Natural killer cell (primary cell): ENCODE measurements around the gene RRP8. TPM values are rescaled to one million over a fixed set of nuclear protein-coding genes. Genes with fewer than 3 reads are reported as not detected.

Experiments used
- ATAC-seq, 3 donors: fragments of 150-1000 bp in 2 of 3; fragments of 200-7000 bp in 1 of 3; cut with Tn5 transposase; 1 replicate in 1 of 3; 2 replicates in 2 of 3; pipeline ENCODE4 v1.10.0; 2021; ENCODE audit warnings: mild to moderate bottlenecking in 2 of 3, moderate library complexity in 2 of 3
- DNase-seq, 2 donors: peaks; one replicate each; pipeline versions ENCODE4 v3.0.0 to v3.0.0-alpha.2; 2013 to 2021; ENCODE audit warnings: mixed read lengths in 1 of 2
- H3K27ac ChIP-seq: one replicate; pipeline ENCODE4 v1.5.1; 2013; ENCODE audit warnings: mild to moderate bottlenecking, low read length
- H3K27me3 ChIP-seq: one replicate; pipeline ENCODE4 v1.6.1; 2013; ENCODE audit warnings: low read length; ENCODE audit not compliant: control insufficient read depth, insufficient read depth
- H3K36me3 ChIP-seq: one replicate; pipeline ENCODE4 v1.6.1; 2013; ENCODE audit warnings: low read length; ENCODE audit not compliant: control insufficient read depth, insufficient read depth
- H3K4me1 ChIP-seq: one replicate; pipeline ENCODE4 v1.6.1; 2013; ENCODE audit warnings: low read length; ENCODE audit not compliant: control insufficient read depth, insufficient read depth
- H3K4me3 ChIP-seq: one replicate; pipeline ENCODE4 v1.5.1; 2013; ENCODE audit warnings: low read length
- H3K9me3 ChIP-seq: one replicate; pipeline ENCODE4 v1.6.1; 2013; ENCODE audit warnings: low read length; ENCODE audit not compliant: control insufficient read depth, insufficient read depth
- H3K27ac Mint-ChIP-seq, 2 donors: one replicate each; pipeline ENCODE4 v1.8.0; 2022; ENCODE audit warnings: mild to moderate bottlenecking in 2 of 2, mixed read lengths in 2 of 2, moderate library complexity in 1 of 2
- H3K27me3 Mint-ChIP-seq, 2 donors: one replicate each; pipeline ENCODE4 v1.8.0; 2022; ENCODE audit warnings: low read depth in 2 of 2, mixed read lengths in 2 of 2
- H3K36me3 Mint-ChIP-seq: one replicate; pipeline ENCODE4 v1.8.0; 2022; ENCODE audit warnings: mixed read lengths
- H3K4me1 Mint-ChIP-seq, 2 donors: one replicate each; pipeline ENCODE4 v1.8.0; 2022; ENCODE audit warnings: mixed read lengths in 2 of 2
- H3K4me3 Mint-ChIP-seq: one replicate; pipeline ENCODE4 v1.8.0; 2022; ENCODE audit warnings: mild to moderate bottlenecking, moderate library complexity, mixed read lengths
- H3K9me3 Mint-ChIP-seq, 2 donors: one replicate each; pipeline ENCODE4 v1.8.0; 2022; ENCODE audit warnings: mixed read lengths in 2 of 2
- WGBS: methylation state at CpG from one replicate; pipeline ENCODE4 v1.1.7; 2013; ENCODE audit warnings: missing lambda C conversion rate; ENCODE audit not compliant: insufficient coverage; 5-methylcytosine and 5-hydroxymethylcytosine counted together
- intact Hi-C: fragments of 100-400 bp; cut with micrococcal nuclease; formaldehyde crosslinking; loops from one replicate; pipeline ENCODE4 v1.14.2; 2022
- total RNA-seq, 4 donors: library from RNA; stranded (reverse); fragments of 120-200 nt in 1 of 4; gene quantifications; one replicate each; pipeline versions ENCODE4 v1.2.3 to v1.2.4, GENCODE V29; 2013 to 2022
- TF ChIP-seq, protein P1 (sequence below): fragments of 200-600 bp; IDR thresholded peaks from one replicate; pipeline ENCODE4 v1.8.0; 2022; ENCODE audit warnings: antibody characterized with exemption

RRP8 gene
- total RNA-seq, 3 donors from 2014 or later (not counting 1 experiment from before 2014, with no cell fraction given) = 31.3 to 35.9 (median 31.9) TPM

- ATAC-seq (no peak), DNase-seq (no peak)
- H3K36me3 Mint-ChIP-seq = no peaks in the 10 kb centered on the region
- Histone ChIP-seq H3K27me3 (no peaks in the 10 kb centered on the region), H3K4me3 (no peak overlapping the region), H3K9me3 (no peaks in the 10 kb centered on the region), H3K36me3 (no peaks in the 10 kb centered on the region), H3K27ac (no peak overlapping the region), H3K4me1 (no peaks in the 10 kb centered on the region)
- intact Hi-C loops = no loop called here
- H3K4me3 Mint-ChIP-seq = no peak overlapping the region
- no peaks in the 10 kb centered on the region for H3K9me3 Mint-ChIP-seq
- no peak overlapping the region for H3K27ac Mint-ChIP-seq
- no peaks in the 10 kb centered on the region for H3K4me1 Mint-ChIP-seq
- no peaks in the 10 kb centered on the region for H3K27me3 Mint-ChIP-seq
- TF ChIP-seq, protein P1, sequence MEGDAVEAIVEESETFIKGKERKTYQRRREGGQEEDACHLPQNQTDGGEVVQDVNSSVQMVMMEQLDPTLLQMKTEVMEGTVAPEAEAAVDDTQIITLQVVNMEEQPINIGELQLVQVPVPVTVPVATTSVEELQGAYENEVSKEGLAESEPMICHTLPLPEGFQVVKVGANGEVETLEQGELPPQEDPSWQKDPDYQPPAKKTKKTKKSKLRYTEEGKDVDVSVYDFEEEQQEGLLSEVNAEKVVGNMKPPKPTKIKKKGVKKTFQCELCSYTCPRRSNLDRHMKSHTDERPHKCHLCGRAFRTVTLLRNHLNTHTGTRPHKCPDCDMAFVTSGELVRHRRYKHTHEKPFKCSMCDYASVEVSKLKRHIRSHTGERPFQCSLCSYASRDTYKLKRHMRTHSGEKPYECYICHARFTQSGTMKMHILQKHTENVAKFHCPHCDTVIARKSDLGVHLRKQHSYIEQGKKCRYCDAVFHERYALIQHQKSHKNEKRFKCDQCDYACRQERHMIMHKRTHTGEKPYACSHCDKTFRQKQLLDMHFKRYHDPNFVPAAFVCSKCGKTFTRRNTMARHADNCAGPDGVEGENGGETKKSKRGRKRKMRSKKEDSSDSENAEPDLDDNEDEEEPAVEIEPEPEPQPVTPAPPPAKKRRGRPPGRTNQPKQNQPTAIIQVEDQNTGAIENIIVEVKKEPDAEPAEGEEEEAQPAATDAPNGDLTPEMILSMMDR = no peak
- 65% methylated on average over 5 of the region's 6 CpGs for WGBS
Measured at GRCh38 chr11:6576471-6577373, 26.7 kb downstream of the RRP8 start.

DNA sequence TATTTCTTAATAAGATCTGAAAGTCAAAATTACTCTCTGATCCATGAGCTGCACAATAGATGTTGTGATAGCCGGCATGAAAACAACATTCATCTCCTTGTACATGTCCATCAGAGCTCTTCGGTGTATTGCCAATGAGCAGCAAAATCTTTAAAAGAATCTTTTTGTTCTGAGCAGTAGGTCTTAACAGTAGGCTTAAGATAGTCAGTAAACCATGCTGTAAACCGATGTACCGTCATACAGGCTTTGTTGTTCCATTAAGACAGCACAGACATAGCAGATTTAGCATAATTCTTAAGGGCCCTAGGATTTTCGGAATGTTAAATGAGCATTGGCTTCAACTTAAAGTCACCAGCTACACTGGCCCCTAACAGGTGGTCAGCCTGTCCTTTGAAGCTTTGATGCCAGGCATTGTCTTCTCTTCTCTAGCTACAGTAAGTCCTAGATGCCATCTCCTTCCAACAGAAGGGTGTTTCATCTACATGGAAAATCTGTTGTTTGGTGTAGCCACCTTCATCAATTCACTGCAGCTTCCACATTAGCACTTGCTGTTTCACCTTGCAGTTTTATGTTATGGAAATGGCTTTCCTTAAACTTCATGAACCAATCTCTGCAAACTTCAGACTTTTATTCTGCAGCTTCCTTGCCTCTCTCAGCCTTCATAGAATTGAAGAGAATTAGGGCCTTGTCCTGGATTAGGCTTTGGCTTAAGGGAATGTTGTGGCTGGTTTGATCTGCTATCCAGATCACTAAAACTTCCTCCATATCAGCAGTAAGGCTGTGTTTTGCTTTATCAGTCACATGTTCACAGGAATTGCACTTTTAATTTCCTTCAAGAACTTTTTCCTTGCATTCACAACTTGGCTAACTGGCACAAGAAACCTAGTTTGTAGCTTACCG lies 28.4 kb downstream of the RRP8 start:
- Histone ChIP-seq H3K9me3 (no peaks in the 10 kb centered on the region), H3K27ac (no peak overlapping the region), H3K27me3 (no peaks in the 10 kb centered on the region), H3K36me3 (no peaks in the 10 kb centered on the region), H3K4me1 (no peaks in the 10 kb centered on the region), H3K4me3 (no peak overlapping the region)
- TF ChIP-seq, protein P1 = no peak
- no peaks in the 10 kb centered on the region for H3K36me3 Mint-ChIP-seq
- 96% methylated on average over 6 of the region's 6 CpGs for WGBS
- H3K9me3 Mint-ChIP-seq = no peaks in the 10 kb centered on the region
- no peaks in the 10 kb centered on the region for H3K27me3 Mint-ChIP-seq
- DNase-seq = no peak
- no peak overlapping the region for H3K27ac Mint-ChIP-seq
- intact Hi-C loops = no loop called here
- H3K4me3 Mint-ChIP-seq = no peak overlapping the region
- ATAC-seq = no peak
- H3K4me1 Mint-ChIP-seq = no peaks in the 10 kb centered on the region

GRCh38 chr11:6572215-6572614 lies 31.2 kb downstream of the RRP8 start:
- no peaks in the 10 kb centered on the region for H3K9me3 Mint-ChIP-seq
- no peak overlapping the region for H3K4me3 ChIP-seq
- no peaks in the 10 kb centered on the region for H3K9me3 ChIP-seq
- ATAC-seq (no peak), DNase-seq (no peak)
- no peaks in the 10 kb centered on the region for H3K27me3 Mint-ChIP-seq
- TF ChIP-seq, protein P1 = no peak
- WGBS = 97% methylated on average over 2 of the region's 2 CpGs
- H3K27me3 ChIP-seq = no peaks in the 10 kb centered on the region
- H3K36me3 ChIP-seq = no peaks in the 10 kb centered on the region
- intact Hi-C loops = no loop called here
- peaks cover 0 to 7% of the 10 kb centered on the region in 2 donors for H3K4me1 Mint-ChIP-seq
- no peak overlapping the region for H3K4me3 Mint-ChIP-seq
- H3K27ac ChIP-seq = no peak overlapping the region
- no peaks in the 10 kb centered on the region for H3K36me3 Mint-ChIP-seq
- H3K4me1 ChIP-seq = no peaks in the 10 kb centered on the region
- H3K27ac Mint-ChIP-seq = no peak overlapping the region
